NCI-H2171 (cell line): ENCODE data around the gene ST6GALNAC4.

Source experiments
- DNase-seq: peaks from one replicate; lab custom pipeline; 2025; lab: John Stamatoyannopoulos, UW

The ST6GALNAC4 gene

DNA sequence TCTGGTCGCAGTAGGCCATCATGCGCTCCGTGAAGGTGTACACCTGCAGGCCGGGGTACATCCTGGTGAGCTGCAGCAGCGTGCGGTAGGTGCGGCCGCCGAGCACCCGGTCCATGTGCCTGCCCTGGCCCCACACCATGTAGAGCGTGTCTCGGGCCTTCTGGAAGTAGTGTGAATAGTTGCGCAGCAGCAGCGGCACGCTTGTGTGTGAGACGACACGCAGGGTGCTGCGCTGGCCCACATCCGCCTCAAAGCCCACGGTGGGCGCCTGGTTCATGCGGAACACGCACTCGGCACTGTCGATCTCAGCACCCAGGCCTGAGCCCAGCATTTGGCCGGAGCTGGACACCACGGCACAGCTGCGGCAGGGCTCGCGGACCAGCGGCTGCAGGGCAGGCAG is 4.5 kb downstream of the ST6GALNAC4 start:
- DNase-seq: no peak

DNA sequence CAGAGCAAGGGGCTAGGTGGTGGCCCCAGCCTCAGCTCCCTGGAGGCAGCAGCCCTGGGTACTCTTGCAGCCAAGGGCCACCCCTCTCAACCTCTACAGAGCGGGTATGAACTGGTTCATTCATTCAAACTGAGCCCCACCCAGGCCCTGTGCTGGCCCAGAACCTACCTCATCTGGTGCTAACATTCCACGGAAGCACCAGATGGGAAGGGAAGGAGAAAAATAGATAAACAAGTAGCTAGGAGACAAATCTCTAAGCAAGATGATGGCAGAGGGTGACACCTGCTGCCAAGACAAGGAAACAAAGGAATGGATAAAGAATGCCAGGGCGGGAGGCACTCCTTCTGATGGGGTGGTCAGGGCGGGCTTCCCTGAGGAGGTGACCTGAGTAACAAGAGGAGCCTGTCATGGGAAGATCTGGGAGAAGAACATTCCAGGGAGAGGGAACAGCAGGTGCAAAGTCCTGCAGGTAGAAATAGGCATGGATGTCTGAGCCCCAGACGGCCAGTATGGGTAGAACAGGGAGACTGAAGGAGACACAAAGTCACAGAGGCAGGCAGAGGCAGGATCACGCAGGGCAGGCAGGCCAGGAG is 6.1 kb downstream of the ST6GALNAC4 start:
- DNase-seq: peak; percentile 88

- no peak for DNase-seq
Observed at GRCh38 chr9:127909839-127910273, 7.0 kb downstream of the ST6GALNAC4 start.

DNA sequence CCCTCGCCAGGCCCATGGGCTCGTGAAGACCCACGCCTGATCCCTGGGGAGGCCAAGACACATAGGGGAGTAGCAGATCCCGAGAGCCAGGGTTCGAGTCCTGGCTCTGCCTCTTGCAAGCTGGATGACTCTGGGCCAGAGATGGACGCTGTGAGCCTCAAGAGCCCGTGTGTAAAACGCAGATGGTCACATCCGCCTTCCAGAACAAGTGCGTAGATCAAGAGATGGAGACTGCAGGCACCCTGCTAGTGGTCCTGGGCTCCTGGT is 8.2 kb downstream of the ST6GALNAC4 start:
- no peak for DNase-seq

DNA sequence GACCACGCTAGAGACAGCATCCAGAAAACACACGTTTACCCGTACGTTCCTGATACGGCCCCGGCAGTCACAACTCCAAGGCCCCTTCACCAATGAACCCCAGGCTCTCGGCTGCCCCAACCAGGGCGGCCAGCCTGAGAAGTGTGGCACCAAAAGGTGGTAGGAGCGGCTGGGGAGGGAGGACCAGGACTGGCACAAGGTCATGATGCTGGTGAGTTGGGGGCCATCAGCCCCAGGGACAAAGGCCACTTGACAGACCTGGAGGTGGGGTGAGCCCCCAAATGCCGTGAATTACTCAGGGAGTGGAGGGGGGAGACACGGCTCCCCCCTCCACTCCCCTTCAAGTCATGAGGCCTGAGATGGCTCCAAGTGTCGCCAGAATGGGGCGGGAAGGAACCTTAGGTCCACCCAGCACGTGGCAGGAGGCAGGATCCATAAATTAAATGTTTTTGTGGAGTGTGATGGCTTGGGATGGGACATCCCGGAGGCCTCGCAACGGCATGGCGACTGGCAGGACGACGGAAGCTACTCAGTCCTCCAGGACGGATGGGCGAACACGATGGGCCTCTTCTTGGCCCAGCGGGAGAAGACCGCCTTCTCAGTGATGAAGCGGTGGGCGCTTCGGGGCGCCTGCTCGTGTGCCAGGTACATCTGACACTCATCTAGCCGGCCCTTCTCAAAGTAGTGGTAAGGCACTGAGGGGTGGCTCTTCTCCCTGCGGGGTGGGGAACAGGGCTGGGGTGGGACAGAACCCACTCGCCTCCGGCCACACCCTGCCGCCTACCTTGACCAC is 8.8 kb downstream of the ST6GALNAC4 start:
- no peak for DNase-seq

DNA sequence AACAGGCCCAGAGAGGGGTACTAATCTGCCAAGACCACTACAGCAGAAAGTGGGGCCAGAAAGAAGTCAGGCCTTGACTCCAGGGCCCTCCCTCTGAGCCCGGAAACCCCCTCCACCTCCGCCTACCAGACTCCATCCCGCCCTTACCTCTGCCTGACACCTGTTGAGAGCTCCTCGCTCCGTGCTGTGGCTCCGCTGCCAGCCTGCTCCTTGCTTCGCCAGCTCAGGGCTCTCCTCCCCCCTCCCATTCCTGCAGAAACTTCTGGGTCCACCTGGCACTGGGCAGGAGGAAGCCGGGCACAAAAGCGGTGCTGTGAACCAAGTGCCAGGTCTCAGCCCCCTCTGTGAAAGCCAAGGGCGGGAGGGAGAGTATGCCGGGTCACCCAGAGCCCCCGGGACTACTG is 11.1 kb downstream of the ST6GALNAC4 start:
- no peak for DNase-seq

DNA sequence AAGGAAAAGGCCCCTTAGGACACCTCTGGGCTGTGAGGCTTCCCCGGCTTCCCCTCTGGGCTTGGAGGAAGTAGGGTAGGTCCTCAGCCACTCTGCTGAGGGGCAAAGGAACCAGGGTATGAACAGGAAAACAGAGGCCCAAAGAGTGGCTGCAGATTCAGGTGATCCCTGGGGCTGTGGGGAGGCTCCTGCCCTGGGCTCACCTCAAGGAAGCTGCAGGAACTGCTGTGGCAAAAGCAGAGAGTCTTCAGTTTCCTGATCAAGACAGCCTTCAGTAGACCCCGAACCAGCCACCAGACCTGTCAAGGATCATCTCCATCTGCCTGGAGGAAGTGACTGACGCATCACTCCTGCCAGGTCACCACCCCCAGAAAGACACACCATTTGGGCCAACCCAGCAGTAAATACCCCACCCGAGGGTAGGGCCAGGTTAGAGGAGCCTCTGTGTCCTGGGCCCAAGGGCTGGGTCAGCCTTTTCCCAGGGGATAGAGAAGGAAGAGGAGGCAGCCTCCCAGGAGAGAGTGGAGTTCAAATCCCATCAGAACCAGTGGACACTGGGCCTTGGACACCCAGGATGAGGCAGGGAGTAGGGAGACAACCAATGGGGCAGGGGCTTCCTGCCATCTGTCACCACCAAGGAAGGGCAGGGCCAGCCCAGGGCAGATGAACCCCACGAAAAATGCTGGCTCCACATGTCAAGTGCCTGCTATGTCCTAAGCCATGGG is 11.7 kb downstream of the ST6GALNAC4 start:
- DNase-seq: no peak

DNA sequence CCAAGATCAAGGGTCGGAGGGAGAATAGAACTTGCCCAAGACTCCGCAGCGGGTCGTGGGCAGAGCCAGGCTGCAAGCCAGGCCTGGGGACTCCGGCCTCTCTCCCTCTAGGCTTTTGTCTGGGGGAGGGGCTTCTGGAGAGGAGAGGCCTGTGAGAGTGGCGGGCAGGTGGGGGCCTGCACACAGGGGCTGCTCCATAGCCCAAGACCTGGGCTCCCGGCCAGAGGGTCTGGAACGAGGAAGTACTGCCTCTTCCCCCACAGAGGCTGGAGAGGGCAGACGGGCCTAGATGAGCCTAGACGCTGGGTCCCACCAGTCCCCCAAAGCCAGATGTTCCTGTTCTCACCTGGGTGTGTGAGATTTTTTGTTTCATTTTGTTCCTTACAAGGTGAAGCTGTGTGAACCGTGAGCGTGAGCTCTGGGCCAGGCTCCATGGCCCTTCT is 12.3 kb downstream of the ST6GALNAC4 start:
- DNase-seq: no peak

DNA sequence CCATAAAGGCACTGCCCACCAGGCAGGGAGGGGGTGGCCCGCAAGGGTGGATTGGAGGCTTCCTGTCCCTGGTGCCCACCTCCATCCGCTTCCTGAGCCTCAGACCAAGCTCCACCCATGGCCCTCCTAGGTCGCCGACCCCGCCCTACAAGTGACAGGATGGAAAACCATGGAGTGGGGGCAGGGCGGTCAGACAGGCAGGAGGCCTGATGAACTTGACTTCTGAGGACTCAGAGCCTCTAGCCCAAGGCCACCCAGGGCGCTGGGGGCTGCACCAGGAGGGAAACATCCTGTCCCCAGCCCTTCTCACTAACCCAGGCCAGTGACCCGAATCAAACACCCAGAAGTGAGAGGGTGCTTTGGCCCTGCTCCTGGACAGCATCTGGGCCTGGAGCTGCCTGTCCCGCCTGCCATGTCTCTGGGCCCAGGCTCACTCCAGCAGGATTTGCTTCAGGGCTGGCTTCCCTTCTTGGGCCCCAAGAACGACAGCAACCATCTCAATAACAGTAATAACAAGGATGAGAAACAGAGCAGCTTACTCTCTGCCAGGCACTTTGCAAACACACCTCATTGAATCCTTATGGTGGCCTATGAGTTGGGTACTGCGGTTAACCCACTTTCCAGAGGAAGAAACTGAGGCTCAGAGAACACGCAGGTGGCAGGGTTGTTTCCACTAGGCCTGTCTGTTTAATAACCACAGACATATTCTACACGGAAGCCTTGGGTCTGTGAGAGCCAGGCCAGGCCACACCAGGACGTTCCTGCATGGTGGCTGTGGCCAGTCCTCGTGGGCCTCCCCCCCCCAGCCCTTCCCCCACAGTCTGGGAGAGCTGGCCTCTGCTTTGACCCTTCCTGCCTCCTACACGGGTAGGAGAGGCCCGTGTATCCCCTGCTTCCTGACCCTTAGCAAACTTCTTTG is 13.0 kb downstream of the ST6GALNAC4 start:
- no peak for DNase-seq

- peak; percentile 86 for DNase-seq
Observed at GRCh38 chr9:127899128-127899943, 17.5 kb downstream of the ST6GALNAC4 start, which contains the start of gene ST6GALNAC6. ST6GALNAC6 (minus strand) TSS chr9:127899603; CDS start chr9:127897981, 1,622 bp downstream.

DNA sequence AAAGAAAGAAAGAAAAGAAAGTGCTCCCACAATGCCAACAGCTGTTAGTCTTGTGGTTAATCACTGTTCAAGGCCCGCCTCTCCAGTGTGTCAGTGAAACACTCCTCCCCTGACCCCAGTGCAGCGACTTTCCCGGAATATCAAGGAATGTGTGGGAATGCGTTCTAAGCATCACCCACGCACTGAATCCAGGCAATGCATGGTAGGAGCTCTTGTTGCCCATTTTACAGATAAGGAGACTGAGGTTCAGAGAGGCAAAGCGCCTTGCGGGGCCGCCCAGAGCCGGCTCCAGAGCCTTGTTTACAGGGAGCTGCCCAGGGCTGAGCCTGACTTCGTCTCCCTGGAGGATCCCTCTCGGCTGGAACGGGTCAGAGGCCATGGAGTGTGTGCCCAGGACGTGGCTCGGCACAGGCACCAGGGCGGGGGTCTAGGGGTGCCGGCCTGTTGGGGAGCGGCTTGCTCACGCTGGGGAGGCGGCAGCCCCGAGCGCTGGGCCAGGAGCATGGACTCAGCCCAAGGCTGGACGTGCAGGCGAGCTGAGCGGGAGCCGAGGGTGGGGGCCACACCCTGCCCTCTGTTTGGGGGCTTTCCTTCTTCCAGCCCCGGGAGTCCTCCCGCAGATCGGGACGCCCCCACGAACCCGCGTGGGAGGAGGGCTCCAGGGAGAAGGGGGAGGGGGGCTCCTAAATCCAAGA is 18.3 kb downstream of the ST6GALNAC4 start:
- no peak for DNase-seq

DNA sequence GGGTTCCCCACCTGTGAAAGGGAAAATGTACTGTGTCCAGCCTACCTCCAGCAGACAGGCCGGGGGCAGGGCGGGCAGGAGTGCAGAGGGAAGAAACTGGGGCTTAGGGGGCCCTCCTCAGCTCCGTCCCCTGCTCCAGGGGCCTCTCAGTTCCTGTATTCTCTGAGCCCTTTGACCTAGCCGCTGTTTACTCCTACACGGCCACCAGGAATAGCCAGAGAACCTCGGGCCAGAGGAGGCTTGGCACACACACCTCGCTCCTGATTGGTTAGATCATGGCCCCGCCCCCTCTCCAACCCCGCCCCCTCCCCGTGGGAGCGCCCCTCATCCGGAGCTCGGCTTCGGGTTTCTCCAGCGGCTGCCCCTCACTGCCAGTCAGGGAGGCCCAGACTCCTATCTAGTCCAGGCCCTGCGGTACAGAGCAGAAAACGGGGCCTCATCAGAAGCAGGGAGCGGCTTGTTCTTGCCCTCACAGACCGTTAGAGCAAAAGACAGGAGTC is 19.6 kb downstream of the ST6GALNAC4 start:
- DNase-seq: peak; percentile 47

- DNase-seq: no peak
Observed at GRCh38 chr9:127896395-127897192, 20.2 kb downstream of the ST6GALNAC4 start.

GRCh38 chr9:127895811-127896210 is 21.0 kb downstream of the ST6GALNAC4 start:
- DNase-seq: no peak

- no peak for DNase-seq
Observed at GRCh38 chr9:127893392-127893791, 23.4 kb downstream of the ST6GALNAC4 start.

- DNase-seq: no peak
Observed at GRCh38 chr9:127892831-127893230, 24.0 kb downstream of the ST6GALNAC4 start.

DNA sequence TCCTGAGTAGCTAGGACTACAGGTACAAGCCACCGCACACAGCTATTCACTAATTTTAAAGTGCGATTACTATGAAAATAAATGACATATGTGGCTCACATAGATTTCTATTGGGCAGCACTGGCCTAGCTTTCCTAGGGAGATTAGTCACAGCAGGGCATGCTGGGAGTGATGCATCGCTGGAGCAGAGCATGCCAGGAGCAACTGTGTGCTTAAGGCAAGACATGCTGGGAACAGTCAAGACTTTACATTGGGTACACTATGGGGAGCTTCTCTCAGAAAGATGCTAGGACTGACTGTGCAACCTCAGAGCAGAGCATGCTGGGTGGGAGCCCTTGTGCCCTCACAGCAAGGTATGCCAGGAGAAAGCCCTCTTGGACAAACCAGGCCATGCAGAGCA is 26.8 kb downstream of the ST6GALNAC4 start:
- DNase-seq: no peak

GRCh38 chr9:127887792-127888191 is 29.0 kb downstream of the ST6GALNAC4 start:
- DNase-seq: no peak

DNA sequence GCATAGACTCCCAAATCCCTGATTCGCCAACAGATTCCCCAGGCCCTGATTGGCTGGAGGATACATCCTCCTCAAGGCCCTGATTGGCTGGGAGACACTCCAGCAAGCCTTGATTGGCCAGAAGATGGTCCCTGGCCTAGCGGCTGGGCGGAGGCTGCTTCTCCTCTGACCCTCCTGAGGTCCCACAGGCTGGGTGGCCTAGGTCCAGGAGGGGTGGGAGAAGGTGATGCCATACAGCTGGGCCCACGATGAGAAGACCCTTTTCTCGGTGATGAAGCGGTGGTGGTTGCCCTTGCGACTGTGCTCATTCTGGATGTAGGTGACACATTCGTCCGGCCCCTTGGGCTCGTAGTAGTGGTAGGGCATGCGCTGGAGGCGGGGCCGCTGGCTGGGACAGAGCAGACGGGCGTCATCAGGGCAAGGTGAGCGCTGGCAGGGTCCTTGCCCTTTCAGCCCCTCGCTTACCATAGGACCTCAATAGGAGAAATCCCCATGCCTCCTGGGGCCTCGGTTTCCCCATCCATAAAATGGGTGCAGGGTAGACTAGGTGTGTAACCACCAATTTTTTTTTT is 30.4 kb downstream of the ST6GALNAC4 start:
- no peak for DNase-seq
